ENCODE results near the gene RUNX1.

The RUNX1 gene

DNA sequence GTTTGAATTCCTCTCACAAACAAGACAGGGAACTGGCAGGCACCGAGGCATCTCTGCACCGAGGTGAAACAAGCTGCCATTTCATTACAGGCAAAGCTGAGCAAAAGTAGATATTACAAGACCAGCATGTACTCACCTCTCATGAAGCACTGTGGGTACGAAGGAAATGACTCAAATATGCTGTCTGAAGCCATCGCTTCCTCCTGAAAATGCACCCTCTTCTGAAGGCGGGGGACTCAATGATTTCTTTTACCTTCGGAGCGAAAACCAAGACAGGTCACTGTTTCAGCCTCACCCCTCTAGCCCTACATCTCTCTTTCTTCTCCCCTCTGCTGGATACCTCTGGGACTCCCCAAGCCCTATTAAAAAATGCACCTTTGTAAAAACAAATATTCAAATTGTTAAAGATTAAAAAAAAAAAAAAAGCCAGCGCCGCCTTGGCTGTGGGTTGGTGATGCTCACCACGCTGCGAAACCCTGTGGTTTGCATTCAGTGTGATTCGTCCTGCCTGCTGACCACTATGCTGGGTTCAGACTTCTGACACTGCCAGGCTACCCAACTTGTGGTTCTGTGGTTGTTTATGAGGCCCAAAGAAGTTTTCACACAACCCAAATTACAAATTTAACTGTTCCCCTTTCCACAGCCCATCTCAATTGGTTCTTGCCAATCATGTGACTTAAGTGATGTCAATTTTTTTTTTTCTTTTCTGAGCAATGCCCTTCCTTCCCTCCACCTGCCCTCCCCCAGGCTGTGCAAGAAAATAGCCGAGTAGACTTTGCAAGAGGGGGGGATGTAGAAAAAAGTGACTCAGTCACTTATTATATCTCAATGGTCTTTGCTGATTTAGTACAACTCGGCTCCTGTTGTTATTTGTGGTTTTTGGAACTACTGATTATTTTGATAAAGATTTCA lies at the start of gene RUNX1:
Gene RUNX1, minus strand, starts transcription at position 597 of the 912 bp plus-strand sequence.
- peak; percentile 61 for DNase-seq

DNA sequence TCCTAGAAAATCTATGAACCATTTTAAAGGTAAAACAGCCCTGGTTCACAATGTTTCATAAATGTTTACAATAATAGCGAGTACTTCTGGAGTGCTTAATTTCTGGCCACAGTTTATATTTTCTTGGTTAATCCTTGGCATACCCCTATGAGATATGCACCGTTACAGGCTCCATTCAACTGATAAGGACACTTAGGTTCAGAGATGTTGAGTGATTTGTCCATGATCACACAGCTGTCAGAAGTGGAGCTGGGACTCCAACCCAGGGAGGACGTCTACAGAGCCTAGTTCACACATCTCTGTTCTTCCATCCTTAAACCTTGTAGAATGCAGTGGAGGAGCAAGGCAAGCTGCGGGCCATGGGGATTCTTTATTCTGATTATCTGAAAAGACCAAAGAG lies 48.4 kb upstream of the RUNX1 start:
- no peak for DNase-seq

DNA sequence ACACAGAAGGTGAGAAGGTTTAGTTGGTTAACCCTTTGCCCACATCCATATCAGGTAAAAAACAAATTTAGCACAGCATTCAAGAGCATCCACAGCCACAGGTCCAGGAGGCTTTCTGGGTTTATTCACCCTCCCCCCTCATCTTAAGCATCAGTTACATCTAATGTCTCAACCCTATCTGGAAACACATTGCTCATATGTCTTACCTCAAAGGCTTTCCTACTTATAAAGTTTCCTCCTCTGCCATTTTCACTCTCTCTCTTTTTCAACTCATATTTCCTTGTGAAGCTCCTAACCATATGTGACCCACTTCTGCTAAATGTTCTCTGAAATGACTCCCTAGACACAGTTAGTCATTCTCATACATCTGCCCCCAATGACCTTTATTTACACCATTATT lies 47.9 kb upstream of the RUNX1 start:
- no peak for DNase-seq

DNA sequence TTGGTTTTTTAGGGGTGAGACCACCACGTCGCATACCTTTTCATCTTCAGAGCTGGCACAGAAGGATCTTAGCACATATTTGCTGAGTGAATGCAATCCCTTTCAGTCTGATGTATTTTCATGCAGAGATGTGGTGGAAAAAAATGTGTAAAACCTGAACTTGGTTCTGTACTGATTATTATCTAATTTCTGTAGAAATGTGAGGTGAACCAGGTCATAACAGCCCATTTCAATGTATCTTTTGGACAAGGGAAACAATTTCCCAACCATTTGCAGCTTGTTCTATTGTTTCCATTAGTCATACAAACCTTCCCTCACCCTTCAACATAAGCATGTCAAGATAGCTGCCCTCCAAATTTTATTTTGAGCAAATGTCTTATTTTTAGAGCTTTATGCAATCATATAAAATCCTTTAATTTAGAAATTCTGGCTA lies 46.8 kb upstream of the RUNX1 start:
- no peak for DNase-seq

DNA sequence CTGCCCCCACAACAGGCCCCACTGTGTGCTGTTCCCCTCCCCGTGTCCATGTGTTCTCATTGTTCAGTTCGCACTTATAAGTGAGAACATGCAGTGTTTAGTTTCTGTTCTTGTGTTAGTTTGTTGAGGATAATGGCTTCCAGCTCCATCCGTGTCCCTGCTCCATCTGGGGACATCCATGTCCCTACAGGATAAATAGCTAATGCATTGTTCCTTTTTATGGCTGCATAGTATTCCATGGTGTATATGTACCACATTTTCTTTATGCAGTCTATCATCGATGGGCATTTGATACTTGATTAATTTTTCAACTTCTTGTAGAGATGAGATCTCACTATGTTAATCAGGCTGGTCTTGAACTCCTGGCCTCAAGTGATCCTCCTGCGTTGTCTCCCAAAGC lies 44.4 kb upstream of the RUNX1 start:
- DNase-seq, result no peak

DNA sequence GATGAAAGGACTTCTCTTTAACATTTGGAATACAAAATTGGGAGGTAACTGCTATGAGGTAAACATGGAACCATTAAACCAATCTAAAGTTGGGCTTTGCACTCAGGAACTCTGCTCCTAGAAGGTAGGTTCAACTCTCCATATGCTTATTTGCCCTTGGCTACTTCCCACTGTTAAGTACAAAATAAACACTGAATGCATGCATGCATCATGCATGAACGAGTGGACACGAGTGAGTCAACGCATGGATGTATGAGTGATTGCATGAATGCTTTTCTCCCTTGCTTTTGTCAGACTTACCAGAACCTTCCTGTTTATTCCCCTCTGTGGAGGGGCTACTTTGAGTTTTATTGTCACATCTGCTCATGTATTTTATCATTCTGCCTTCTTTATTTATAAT lies 42.4 kb upstream of the RUNX1 start:
- DNase-seq, result no peak

DNA sequence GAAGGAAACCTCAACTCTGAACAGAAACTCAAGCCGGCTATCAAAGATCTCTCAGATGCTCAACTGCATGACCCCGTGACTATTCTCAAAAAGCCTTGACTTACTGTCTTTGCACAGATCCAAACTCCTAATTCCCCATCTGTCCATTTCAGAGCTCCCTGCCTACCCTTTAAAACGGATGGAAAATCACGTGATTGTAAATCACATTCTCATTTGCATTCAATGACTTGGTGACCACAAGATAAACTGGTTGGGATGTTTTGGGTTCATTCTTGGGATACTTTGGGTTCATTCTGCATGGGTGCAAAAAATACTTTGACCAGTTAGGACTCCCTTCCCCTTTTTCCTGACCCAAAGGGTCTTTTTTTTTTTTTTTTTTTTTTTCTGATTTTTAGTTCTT lies 41.3 kb upstream of the RUNX1 start:
- DNase-seq, result no peak

DNA sequence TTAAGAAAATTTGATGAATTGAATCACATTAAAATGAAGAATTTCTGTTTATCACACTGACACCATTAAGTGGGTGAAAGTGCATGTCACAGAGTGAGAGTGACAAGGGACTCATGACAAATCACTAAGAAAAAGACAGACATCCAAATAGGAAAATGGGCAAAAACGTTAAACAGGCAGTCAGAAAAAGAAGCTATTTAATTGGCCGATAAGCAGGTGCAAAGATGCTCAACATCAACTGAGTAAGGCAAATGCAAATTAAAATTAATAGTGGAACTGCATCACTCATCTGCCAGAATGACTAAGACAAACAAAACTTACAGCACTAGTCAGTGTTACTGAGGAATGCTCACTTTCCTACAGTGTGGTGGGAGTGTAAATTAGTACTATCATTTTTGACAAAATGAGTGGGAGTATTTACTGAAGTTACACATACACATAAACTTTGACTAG lies 39.2 kb upstream of the RUNX1 start:
- DNase-seq, result peak; percentile 68

DNA sequence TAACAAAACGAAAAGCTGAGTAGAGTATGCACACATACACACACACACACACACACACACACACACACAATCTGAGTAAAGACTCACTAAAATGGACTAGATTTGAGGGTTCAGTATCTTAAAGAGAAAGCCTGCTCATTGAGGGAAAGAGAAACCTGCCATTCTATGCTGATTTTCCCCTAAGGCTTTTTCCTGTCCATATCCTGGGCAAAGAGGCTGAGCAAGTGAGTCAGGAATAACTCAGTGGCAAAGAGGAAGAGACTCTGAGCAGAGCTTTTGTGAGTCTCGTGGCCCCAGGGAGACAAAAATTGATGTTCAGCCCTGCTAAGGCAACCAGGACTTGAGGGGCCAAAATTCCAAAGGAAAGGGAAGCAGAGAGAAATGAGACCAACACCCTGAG lies 37.3 kb upstream of the RUNX1 start:
- peak; percentile 78 for DNase-seq

DNA sequence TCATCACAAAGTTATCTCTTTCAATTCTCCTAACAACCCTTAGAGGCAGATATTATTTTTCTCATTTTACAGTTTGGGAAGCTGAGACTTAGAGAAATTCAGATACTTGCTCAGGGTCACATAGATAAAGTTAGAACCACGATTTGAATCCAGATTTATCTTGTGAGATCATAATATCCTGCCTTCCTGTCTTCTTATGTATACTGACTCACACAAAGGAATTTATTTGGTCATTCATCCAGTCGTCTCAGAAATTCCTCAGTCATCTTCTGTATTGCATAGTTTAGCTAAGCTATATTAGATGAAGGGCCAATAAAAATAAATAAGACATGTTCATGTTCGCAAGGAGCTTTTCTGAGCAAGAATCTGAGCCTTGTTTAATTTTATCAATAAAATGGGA lies 35.8 kb upstream of the RUNX1 start:
- peak; percentile 91 for DNase-seq

DNA sequence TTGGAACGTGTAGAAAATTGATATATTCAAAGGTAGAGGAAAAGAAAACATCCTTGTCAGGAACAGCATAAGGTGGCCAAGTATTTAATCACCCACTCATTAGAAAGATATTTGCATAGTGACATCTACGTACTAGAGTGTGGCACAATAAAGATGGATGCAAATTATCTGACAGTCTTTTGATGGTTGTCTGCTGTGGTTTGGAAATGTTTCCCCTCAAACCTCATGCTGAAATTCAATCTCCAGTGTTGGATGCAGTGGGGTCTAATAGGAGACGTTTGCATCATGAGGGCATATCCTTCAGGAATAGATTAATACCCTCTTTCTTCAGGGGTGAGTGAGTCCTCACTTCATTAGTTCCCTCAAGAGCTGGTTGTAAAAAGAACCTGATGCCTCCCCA lies 34.1 kb upstream of the RUNX1 start:
- DNase-seq, result no peak

DNA sequence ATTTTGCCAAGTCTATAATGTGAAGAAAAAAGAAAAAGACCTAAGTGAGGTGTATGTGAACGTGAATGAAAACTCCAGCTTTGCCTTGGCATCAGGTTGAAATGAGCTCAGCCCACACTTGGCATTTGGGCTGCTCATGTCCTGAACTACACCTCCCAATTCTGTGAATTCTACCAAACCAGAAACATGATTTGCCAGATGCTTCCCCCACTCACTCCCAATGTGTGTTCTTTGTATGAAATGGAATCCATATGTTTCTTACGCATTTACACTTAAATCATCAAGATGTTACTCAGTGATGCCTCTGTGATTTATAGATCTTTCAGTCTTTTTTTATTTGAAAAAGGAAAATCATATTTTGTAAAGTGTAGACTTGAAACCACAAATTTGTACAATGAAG lies 32.8 kb upstream of the RUNX1 start:
- no peak for DNase-seq

DNA sequence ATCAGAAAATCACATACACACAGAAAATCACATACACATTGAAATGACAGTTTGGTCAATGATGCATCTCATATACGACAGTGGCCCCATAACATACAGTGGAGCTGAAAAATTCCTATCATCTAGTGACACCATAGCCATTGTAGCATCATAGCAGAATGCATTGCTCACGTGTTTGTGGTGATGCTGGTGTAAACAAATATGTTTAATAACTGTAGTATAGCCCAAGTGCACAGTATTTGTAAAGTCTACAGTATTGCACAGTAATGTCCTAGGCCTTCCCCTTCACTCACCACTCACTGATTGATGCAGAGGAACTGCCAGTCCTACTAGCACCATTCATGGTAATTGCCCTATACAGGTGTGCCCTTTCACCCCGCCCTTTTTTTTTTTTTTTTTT lies 30.1 kb upstream of the RUNX1 start:
- no peak for DNase-seq

DNA sequence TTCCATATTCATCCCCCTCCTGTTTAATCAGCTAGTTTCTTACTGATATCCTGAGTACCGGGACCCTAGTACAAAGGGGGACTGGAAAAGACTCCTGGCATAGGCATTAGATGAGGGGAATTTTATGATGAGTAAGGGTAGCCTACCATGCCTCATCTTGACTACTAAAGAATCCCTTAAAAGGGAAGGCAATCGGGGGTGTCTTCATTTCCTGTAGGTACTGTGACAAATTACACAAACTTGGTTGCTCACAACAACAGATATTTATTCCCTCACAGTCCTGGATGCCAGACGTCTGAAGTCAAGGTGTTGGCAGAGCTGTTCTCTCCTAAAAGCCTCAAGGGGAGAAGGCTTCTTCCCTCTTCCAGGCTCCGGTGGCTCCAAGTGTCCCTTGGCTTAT lies 28.9 kb upstream of the RUNX1 start:
- DNase-seq, result no peak

DNA sequence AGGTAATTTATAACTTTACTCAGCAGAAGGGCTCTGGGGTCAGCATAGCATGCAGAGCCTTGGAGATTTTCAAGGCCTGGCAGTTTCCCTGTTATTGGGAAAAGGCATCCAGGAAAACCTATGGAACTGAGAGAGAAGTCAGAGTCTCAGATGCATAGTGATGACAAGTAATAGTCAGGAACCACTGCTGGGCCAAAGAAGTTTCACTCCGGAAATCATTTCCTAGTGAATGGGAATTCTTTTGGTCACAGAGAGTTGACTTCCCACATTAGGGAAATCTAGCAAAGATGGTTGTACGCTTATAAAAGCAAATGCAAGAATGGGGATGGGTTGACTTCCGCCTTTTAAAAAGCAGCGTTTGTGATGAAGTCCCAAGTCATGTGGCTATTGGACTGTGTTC lies 28.4 kb upstream of the RUNX1 start:
- DNase-seq, result no peak

DNA sequence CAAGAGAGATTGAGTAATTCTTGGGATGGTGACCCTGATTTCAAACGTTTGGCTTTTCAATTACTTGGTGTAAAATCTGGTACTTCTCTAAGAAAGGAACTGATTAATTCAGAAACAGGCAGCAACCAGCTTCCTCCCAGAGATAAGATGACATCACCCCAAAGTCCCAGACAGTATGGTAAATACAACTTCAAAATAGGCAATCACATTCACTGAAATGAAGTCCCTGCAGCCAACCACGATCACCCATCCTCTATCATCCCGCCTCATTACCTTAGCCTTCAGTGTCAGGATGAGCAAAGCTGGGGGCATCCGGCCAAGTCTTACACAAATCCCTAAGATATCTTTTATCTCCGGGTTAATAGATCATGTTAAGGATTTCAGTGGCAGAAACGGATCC lies 26.4 kb upstream of the RUNX1 start:
- DNase-seq, result peak; percentile 91

DNA sequence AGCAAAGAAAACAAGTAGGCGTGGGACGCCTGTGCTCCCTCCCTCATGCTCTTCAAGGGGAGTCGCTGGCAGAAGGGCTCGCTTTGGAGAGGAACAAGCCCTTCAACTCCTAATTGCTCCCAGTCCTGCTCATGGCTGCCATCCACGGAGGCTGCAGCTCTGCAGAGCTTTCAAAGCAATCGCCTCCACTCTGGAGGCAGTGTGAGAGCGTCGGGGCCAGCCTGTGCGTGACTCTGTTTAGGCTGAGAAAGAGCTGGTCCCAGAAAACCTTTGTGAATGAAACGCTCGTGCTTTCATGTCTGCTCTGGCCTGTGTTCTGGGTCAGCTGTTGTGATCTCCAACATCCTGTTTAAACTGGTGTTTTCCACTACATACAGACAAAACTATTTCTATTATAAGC lies 23.9 kb upstream of the RUNX1 start:
- DNase-seq, result no peak

DNA sequence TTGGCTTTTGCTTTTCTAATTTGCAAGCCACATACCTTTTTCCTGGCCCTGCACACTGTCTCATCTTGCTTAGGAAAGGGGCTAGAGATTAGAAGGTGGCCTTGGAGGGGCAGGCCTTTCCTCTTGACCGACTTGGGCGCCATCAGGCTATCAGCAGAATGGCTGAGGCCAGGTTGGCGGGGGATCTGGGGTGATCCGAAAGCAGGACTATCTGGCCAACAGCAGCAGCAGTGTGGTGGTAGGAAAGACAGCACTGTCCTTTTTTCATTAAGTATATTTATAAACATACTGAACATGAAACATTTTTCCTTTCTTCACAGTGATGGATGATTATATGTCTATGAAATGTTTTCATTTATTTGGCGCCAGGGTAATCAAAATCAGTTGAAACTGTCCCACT lies 23.5 kb upstream of the RUNX1 start:
- no peak for DNase-seq

DNA sequence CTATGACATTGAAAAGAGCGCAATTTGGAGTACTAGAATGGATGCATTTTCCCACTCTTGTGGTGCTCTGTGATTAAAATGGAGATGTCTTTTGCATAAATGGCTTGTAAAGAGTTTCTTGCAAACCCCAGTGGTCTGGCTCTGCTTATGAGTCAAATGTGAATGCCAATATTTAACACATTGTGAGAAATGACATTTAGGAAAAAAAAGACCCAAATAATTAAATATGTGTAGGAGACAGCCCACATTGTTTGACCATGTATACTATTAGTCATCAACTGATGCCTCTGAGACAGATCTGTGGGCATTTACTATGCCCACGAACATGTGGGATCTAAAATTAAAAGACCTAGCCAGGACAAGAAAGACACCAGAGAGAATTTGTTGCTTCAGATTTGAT lies 22.2 kb upstream of the RUNX1 start:
- no peak for DNase-seq

DNA sequence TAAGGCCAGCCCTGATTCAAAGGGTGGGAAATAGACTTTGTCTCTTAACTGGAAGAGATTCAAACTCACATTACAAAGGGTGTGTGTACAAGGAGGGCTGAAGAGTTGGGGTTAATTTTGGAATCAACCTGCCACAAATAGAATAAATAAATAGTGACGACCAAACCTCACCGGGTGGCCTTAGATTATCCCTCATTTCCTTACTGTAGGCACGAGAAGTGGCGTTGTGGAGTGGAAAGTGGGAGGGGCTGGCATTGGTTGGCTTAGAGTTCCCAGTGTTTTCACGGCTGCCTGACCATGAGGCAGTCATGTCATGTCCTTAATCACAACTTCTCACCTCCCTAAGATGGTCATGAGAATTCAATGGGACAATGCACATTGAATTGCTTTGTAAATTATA lies 21.3 kb upstream of the RUNX1 start:
- DNase-seq, result no peak

DNA sequence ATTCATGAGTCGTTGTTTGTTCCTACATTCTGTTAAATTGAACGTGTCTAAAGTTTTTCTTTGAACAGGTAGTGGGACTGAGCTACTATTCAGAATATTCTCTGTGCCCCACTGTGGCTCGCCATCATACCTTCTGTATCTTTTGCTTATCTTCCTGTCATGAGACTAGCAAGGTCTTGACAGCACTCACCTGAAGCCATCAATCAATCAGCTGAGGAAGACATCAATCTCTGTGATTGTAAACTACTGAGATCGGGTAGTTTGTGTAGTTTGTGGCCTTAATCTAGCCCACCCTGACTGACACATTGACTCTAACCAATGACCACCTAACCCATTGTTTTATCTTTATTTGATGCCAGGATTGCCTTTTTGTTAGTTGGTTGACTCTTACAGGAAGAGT lies 17.7 kb upstream of the RUNX1 start:
- no peak for DNase-seq

DNA sequence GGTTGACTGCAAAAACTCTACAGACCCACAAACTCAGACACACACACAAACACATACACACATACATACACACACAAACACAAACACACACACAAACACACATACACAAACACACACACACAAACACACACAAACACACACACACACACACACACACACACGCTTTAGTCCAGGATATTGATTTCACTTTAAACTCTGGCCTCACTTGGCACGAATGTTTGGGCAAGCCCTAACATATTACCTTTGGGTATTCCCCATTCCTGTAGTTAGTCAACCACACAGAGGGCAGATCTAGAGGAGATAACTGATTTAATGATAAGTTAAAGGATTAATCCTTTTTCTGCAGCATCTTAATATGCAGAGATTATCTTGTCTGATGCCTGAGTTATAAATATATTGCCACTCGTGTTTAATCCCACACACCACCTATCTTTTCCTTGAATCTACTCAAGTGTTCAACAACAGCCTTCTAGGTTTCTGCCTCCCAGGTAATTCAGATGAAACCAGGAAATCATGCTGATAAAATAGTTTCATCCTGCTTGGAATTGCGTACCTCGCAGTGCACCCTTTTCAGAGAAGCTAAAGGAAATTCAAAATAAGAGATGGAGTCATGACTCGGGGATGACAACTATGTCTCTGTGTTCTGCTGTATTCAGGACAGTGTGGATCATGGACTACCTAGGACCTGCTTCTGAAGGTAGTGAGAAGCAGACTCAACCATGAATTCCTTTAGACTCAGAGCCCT lies 14.5 kb upstream of the RUNX1 start:
- no peak for DNase-seq

DNA sequence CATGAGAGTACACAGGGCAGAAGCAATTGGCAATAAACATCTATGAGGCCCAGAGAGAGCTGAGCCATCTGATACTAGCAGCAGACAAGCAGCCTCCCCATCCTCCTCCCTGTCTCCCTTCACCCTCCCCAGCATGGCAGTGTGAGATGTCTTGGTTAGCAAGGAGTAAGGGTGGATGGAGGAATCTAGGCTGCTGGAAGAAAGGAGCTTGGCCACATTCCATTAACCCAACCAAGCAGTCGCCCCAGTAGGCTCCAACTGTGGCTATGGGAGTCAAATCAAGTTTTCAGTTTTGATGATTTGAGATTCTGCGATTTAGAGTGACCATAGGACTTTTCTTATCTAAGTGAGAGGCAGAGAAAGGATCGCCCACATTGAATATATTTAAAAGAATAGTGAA lies 12.9 kb upstream of the RUNX1 start:
- no peak for DNase-seq

DNA sequence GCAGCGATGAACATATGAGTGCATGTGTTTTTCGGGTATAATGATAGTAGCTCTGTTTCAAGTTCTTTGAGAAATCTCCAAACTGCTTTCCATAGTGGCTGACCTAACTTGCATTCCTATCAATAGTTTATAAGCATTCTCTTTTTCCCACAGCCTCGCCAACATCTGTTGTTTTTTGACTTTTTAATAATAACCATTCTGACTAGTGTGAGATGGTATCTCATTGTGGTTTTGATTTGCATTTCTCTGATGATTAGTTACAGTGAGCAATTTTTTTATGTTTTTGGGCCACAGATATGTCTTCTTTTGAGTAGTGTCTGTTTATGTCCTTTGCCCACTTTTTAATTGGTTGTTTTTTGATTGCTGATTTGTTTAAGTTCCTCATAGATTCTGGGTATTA lies 10.6 kb upstream of the RUNX1 start:
- no peak for DNase-seq

Data from NCI-H226 (cell line).